GM21360 (cell line): ENCODE results near the gene PARP15.
"Not testable (repeated sequence)": the region's sequence is repeated elsewhere in the genome, so short reads cannot be mapped to it uniquely, and the experiment has no call there.

Experiments used
- ATAC-seq: cut with Tn5 transposase; IDR thresholded peaks from one replicate; pipeline ENCODE4 v1.9.1; 2021; ENCODE audit warnings: mild to moderate bottlenecking, moderate library complexity; ENCODE audit not compliant: unreplicated experiment

The PARP15 gene

GRCh38 chr3:122612696-122613095 lies 35.2 kb downstream of the PARP15 start:
- no peak for ATAC-seq

GRCh38 chr3:122615303-122615702 lies 37.9 kb downstream of the PARP15 start:
- ATAC-seq, result no peak

- ATAC-seq, result no peak
These were observed 41.2 kb downstream of the PARP15 start for GRCh38 chr3:122618614-122619013.

GRCh38 chr3:122619040-122619439 lies 41.6 kb downstream of the PARP15 start:
- ATAC-seq, result no peak

GRCh38 chr3:122620399-122620798 lies 42.9 kb downstream of the PARP15 start:
- no peak for ATAC-seq

- no peak for ATAC-seq
These were observed 43.7 kb downstream of the PARP15 start for GRCh38 chr3:122621112-122621511.

- ATAC-seq, result no peak
These were observed 45.8 kb downstream of the PARP15 start for GRCh38 chr3:122623031-122623829.

- no peak for ATAC-seq
These were observed 49.2 kb downstream of the PARP15 start for GRCh38 chr3:122626515-122627180.

- ATAC-seq, result no peak
These were observed 49.9 kb downstream of the PARP15 start for GRCh38 chr3:122627301-122627700.

GRCh38 chr3:122628567-122628966 lies 51.1 kb downstream of the PARP15 start:
- ATAC-seq, result no peak

- no peak for ATAC-seq
These were observed 52.3 kb downstream of the PARP15 start for GRCh38 chr3:122629763-122630162.

GRCh38 chr3:122635789-122636188 lies 58.3 kb downstream of the PARP15 start:
- no peak for ATAC-seq

- ATAC-seq, result no peak
These were observed 59.2 kb downstream of the PARP15 start for GRCh38 chr3:122636697-122637096.

- ATAC-seq, result no peak
These were observed 63.1 kb downstream of the PARP15 start for GRCh38 chr3:122640437-122640999.

- ATAC-seq, result peak; percentile 58
These were observed 65.5 kb downstream of the PARP15 start for GRCh38 chr3:122642935-122643334.

- peak; percentile 63 for ATAC-seq
These were observed 68.9 kb downstream of the PARP15 start for GRCh38 chr3:122646146-122646988.

- not testable (repeated sequence) for ATAC-seq
These were observed 73.9 kb downstream of the PARP15 start for GRCh38 chr3:122651233-122651907.

- not testable (repeated sequence) for ATAC-seq
These were observed 74.5 kb downstream of the PARP15 start for GRCh38 chr3:122651962-122652361.

GRCh38 chr3:122658336-122658735 lies 80.9 kb downstream of the PARP15 start:
- not testable (repeated sequence) for ATAC-seq

GRCh38 chr3:122660297-122660974 lies 83.0 kb downstream of the PARP15 start:
- ATAC-seq, result no peak
